Measurements from ENCODE around the gene ADIPOQ. TPM values are rescaled to one million over a fixed set of nuclear protein-coding genes. Genes with fewer than 3 reads are reported as not detected.

Gene ADIPOQ
- total RNA-seq, 2 donors from 2014 or later, result 6.8 to 8.8 TPM

GRCh38 chr3:186841620-186842019, 890 bp upstream of the ADIPOQ start:
- no peaks in the 10 kb centered on the region for H3K36me3 ChIP-seq
- no peaks in the 10 kb centered on the region for H3K27me3 ChIP-seq (replicated peaks; ENCODE audit: insufficient read depth)
- H3K27ac ChIP-seq, result no peak overlapping the region
- ATAC-seq (ENCODE audit: insufficient number of reproducible peaks, low FRiP score, low read depth) (no peak), DNase-seq (ENCODE audit: low spot score) (no peak)
- no peaks in the 10 kb centered on the region for H3K9me3 ChIP-seq
- H3K4me1 ChIP-seq (ENCODE audit: control insufficient read depth in 1 of 2, low read depth in 2 of 2), result peaks cover 6 to 20% of the 10 kb centered on the region in 2 donors
- no peak for TF ChIP-seq CTCF (IDR thresholded peaks at IDR 0.05)
- no peak overlapping the region for H3K4me3 ChIP-seq

- no peak for DNase-seq (ENCODE audit: low spot score)
- H3K36me3 ChIP-seq, result no peaks in the 10 kb centered on the region
- H3K4me1 ChIP-seq (ENCODE audit: control insufficient read depth in 1 of 2, low read depth in 2 of 2), result peaks cover 6 to 20% of the 10 kb centered on the region in 2 donors
- TF ChIP-seq CTCF (IDR thresholded peaks at IDR 0.05), result no peak
- no peaks in the 10 kb centered on the region for H3K27me3 ChIP-seq (replicated peaks; ENCODE audit: insufficient read depth)
- H3K9me3 ChIP-seq, result no peaks in the 10 kb centered on the region
- no peak overlapping the region for H3K4me3 ChIP-seq
- no peak overlapping the region for H3K27ac ChIP-seq
- ATAC-seq (ENCODE audit: insufficient number of reproducible peaks, low FRiP score, low read depth), result no peak
Measured at GRCh38 chr3:186843039-186843432, 526 bp downstream of the ADIPOQ start.

- DNase-seq (ENCODE audit: low spot score) (no peak), ATAC-seq (ENCODE audit: insufficient number of reproducible peaks, low FRiP score, low read depth) (no peak)
- TF ChIP-seq CTCF (IDR thresholded peaks at IDR 0.05), result no peak
- Histone ChIP-seq H3K27me3 (replicated peaks; ENCODE audit: insufficient read depth) (no peaks in the 10 kb centered on the region), H3K27ac (no peak overlapping the region), H3K9me3 (no peaks in the 10 kb centered on the region), H3K4me1 (ENCODE audit: control insufficient read depth in 1 of 2, low read depth in 2 of 2) (peaks cover 0 to 8% of the 10 kb centered on the region in 2 donors), H3K36me3 (no peaks in the 10 kb centered on the region), H3K4me3 (no peak overlapping the region)
Measured at GRCh38 chr3:186844908-186845307, 2.4 kb downstream of the ADIPOQ start.

GRCh38 chr3:186845756-186846155, 3.2 kb downstream of the ADIPOQ start:
- H3K9me3 ChIP-seq, result no peaks in the 10 kb centered on the region
- no peak for TF ChIP-seq CTCF (IDR thresholded peaks at IDR 0.05)
- DNase-seq (ENCODE audit: low spot score) (no peak), ATAC-seq (ENCODE audit: insufficient number of reproducible peaks, low FRiP score, low read depth) (no peak)
- no peaks in the 10 kb centered on the region for H3K36me3 ChIP-seq
- H3K27ac ChIP-seq, result no peak overlapping the region
- peaks cover 0 to 5% of the 10 kb centered on the region in 2 donors for H3K4me1 ChIP-seq (ENCODE audit: control insufficient read depth in 1 of 2, low read depth in 2 of 2)
- H3K4me3 ChIP-seq, result no peak overlapping the region
- no peaks in the 10 kb centered on the region for H3K27me3 ChIP-seq (replicated peaks; ENCODE audit: insufficient read depth)

GRCh38 chr3:186847437-186847836, 4.9 kb downstream of the ADIPOQ start:
- Histone ChIP-seq H3K27me3 (replicated peaks; ENCODE audit: insufficient read depth) (no peaks in the 10 kb centered on the region), H3K4me1 (ENCODE audit: control insufficient read depth in 1 of 2, low read depth in 2 of 2) (no peaks in the 10 kb centered on the region), H3K4me3 (no peak overlapping the region), H3K9me3 (no peaks in the 10 kb centered on the region), H3K36me3 (no peaks in the 10 kb centered on the region), H3K27ac (no peak overlapping the region)
- ATAC-seq (ENCODE audit: insufficient number of reproducible peaks, low FRiP score, low read depth) (no peak), DNase-seq (ENCODE audit: low spot score) (no peak)
- TF ChIP-seq CTCF (IDR thresholded peaks at IDR 0.05), result no peak

All from thoracic aorta (tissue), 2 donors.